Caco-2 (cell line): ENCODE data around the gene TSPAN5. TPM values are rescaled to one million over a fixed set of nuclear protein-coding genes. Genes with fewer than 3 reads are reported as not detected.

Experiments
- BruUV-seq: library from RNA; stranded (reverse); fragments of 400-500 nt; replicated peaks from 2 replicates; lab custom pipeline; 2021; lab: Mats Ljungman, UMichigan
- CTCF ChIA-PET: fragments of 300-600 bp; sonication (Branson Sonifier 250); formaldehyde crosslinking; loops from one replicate; lab custom pipeline; 2022; ENCODE audit warnings: antibody characterized with exemption; lab: Charles Lee
- POLR2A ChIA-PET: fragments of 300-600 bp; sonication (Branson Sonifier 250); formaldehyde crosslinking; loops from one replicate; lab custom pipeline; 2022; ENCODE audit warnings: antibody characterized with exemption; lab: Charles Lee
- DNase-seq, 2 experiments: peaks; one replicate each; pipeline versions ENCODE4 v3.0.0 to v3.0.0-alpha.2; 2020 to 2022
- H3K27me3 ChIP-seq: replicated peaks from 2 replicates; pipeline ENCODE4 v1.6.0; 2011; ENCODE audit warnings: low read length; ENCODE audit not compliant: control insufficient read depth, insufficient read depth
- H3K36me3 ChIP-seq: 2 replicates; pipeline ENCODE4 v1.5.1; 2011; ENCODE audit warnings: low read length; ENCODE audit not compliant: control insufficient read depth, insufficient read depth
- H3K4me1 ChIP-seq: fragments of 250-450 bp; sonication (Bioruptor Pico); 2 replicates; pipeline ENCODE4 v1.5.1; 2020; ENCODE audit warnings: mild to moderate bottlenecking
- H3K4me3 ChIP-seq: 2 replicates; pipeline ENCODE4 v1.5.1; 2011; ENCODE audit warnings: low read depth, mild to moderate bottlenecking, control low read depth, low read length
- H3K9me3 ChIP-seq: fragments of 250-450 bp; sonication (Bioruptor Pico); 2 replicates; pipeline ENCODE4 v1.5.1; 2020; ENCODE audit warnings: mild to moderate bottlenecking, moderate library complexity
- H3K27ac Mint-ChIP-seq: one replicate; pipeline ENCODE4 v1.8.0; 2022; ENCODE audit warnings: mixed read lengths; ENCODE audit not compliant: unreplicated experiment
- H3K27me3 Mint-ChIP-seq: one replicate; pipeline ENCODE4 v1.8.0; 2022; ENCODE audit warnings: mixed read lengths; ENCODE audit not compliant: insufficient read depth, unreplicated experiment
- H3K36me3 Mint-ChIP-seq: one replicate; pipeline ENCODE4 v1.8.0; 2022; ENCODE audit warnings: mild to moderate bottlenecking, mixed read lengths; ENCODE audit not compliant: insufficient read depth, unreplicated experiment
- H3K4me1 Mint-ChIP-seq: one replicate; pipeline ENCODE4 v1.8.0; 2022; ENCODE audit warnings: low read depth, mixed read lengths; ENCODE audit not compliant: unreplicated experiment
- H3K4me3 Mint-ChIP-seq: one replicate; pipeline ENCODE4 v1.8.0; 2022; ENCODE audit warnings: mild to moderate bottlenecking, moderate library complexity, mixed read lengths; ENCODE audit not compliant: unreplicated experiment
- H3K9me3 Mint-ChIP-seq: one replicate; pipeline ENCODE4 v1.8.0; 2022; ENCODE audit warnings: mixed read lengths; ENCODE audit not compliant: unreplicated experiment
- CTCF ChIP-seq, 2 experiments: fragments of 200-600 bp in 1 of 2; IDR thresholded peaks; 1 replicate in 1 of 2; 2 replicates in 1 of 2; pipeline versions ENCODE4 v1.5.1 to v1.8.0; 2011 to 2022; ENCODE audit warnings: antibody characterized with exemption in 1 of 2, control low read depth in 1 of 2, inconsistent platforms in 1 of 2, low read depth in 1 of 2, low read length in 1 of 2, mild to moderate bottlenecking in 1 of 2, moderate library complexity in 1 of 2; ENCODE audit not compliant: insufficient read depth in 1 of 2, severe bottlenecking in 1 of 2, unreplicated experiment in 1 of 2
- intact Hi-C: fragments of 100-400 bp; cut with micrococcal nuclease; formaldehyde crosslinking; loops from one replicate; pipeline ENCODE4 v1.10.0; 2022; ENCODE audit not compliant: unreplicated experiment
- total RNA-seq: library from RNA; stranded (reverse); gene quantifications from 2 replicates; pipeline ENCODE4 v1.2.3, GENCODE V29; 2022

TSPAN5 gene
- total RNA-seq, 1 experiment from 2014 or later = 24.1 TPM

GRCh38 chr4:98599617-98600205, 58.7 kb downstream of the TSPAN5 start:
- Histone ChIP-seq H3K36me3 (no peaks in the 10 kb centered on the region), H3K4me1 (no peaks in the 10 kb centered on the region), H3K27me3 (no peaks in the 10 kb centered on the region), H3K9me3 (peaks cover 10% of the 10 kb centered on the region), H3K4me3 (no peak overlapping the region)
- Mint-ChIP-seq H3K9me3 (peaks cover 14% of the 10 kb centered on the region), H3K4me3 (no peak overlapping the region), H3K27ac (no peak overlapping the region), H3K4me1 (no peaks in the 10 kb centered on the region), H3K27me3 (no peaks in the 10 kb centered on the region), H3K36me3 (peaks cover 13% of the 10 kb centered on the region)
- no TSS peak for BruUV-seq
- ChIA-PET CTCF (no interaction called here), POLR2A (no interaction called here)
- intact Hi-C loops = no loop called here
- no peak for TF ChIP-seq CTCF (IDR thresholded peaks at IDR 0.05; ENCODE audit: insufficient read depth in 1 of 2, low read depth in 1 of 2, low read length in 1 of 2, severe bottlenecking in 1 of 2, unreplicated experiment in 1 of 2)
- no peak for DNase-seq

DNA sequence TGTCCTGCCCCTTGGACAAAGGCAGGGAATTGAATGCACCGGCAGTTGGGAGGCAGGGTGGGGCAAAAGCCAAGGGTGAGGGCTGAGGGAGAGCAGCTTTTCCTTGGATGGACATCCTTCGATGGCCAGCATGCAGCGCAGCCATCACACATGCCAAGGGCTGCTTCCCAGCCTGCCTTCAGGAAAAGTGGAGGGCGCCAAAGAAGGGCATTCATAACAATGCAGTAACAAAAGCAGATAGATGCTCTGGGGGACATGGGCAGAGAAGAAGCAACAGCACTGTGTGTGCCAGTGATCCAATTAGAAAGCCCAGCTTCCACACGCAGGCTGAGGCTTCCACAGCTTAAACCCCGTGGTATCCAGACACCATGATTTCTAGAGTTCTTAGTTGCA, 71.5 kb downstream of the TSPAN5 start:
- Histone ChIP-seq H3K4me3 (no peak overlapping the region), H3K4me1 (peaks cover 10% of the 10 kb centered on the region), H3K27me3 (no peaks in the 10 kb centered on the region), H3K36me3 (no peaks in the 10 kb centered on the region), H3K9me3 (no peaks in the 10 kb centered on the region)
- no peaks in the 10 kb centered on the region for H3K9me3 Mint-ChIP-seq
- no peaks in the 10 kb centered on the region for H3K36me3 Mint-ChIP-seq
- H3K4me1 Mint-ChIP-seq = peaks cover 25% of the 10 kb centered on the region
- no peak overlapping the region for H3K4me3 Mint-ChIP-seq
- TF ChIP-seq CTCF (IDR thresholded peaks at IDR 0.05; ENCODE audit: insufficient read depth in 1 of 2, low read depth in 1 of 2, low read length in 1 of 2, severe bottlenecking in 1 of 2, unreplicated experiment in 1 of 2) = no peak
- no peak overlapping the region for H3K27ac Mint-ChIP-seq
- no peak for DNase-seq
- ChIA-PET POLR2A (no interaction called here), CTCF (no interaction called here)
- intact Hi-C loops = loop anchor here (5.0 kb wide), 1 partner anchor 70 kb away; the partner anchor contains the start of gene TSPAN5
- H3K27me3 Mint-ChIP-seq = no peaks in the 10 kb centered on the region
- no TSS peak for BruUV-seq

DNA sequence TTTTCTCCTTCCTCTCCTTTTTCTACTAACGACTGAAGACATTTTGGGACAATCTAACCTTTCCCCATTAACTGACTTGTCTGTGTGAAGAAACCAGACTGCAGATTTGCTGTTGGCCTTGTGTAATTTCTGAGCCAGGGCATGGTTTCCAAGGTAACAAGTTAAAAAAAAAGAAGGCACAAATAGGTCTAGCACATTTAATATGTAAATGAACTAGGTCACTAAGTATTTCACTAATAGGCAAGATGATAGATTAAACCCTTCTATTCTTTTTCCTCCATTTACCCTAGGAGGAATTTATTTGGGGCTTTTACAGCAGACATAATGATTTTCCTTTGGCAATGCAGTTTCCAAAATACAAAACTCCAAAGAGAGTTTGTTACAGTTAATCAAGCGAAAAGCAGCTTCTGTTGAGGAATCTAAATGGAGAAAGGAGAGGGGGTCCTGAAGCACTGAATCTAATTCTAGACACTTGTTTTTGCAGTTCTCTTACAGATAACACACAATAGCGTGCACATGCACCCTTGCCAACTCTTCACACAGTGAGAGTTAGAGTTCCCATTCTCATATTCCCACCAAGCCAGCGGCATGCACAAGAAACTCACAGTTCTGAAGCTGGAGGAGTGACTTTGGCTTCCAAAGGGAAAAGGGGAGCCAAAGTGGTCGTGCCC, 72.0 kb downstream of the TSPAN5 start:
- no peak overlapping the region for H3K27ac Mint-ChIP-seq
- CTCF ChIA-PET = no interaction called here

More for the DNA sequence above, 72.0 kb downstream of the TSPAN5 start:
- Histone ChIP-seq H3K9me3 (no peaks in the 10 kb centered on the region), H3K36me3 (no peaks in the 10 kb centered on the region), H3K4me3 (no peak overlapping the region), H3K27me3 (no peaks in the 10 kb centered on the region), H3K4me1 (peaks cover 10% of the 10 kb centered on the region)
- POLR2A ChIA-PET = no interaction called here
- no peaks in the 10 kb centered on the region for H3K36me3 Mint-ChIP-seq
- H3K9me3 Mint-ChIP-seq = no peaks in the 10 kb centered on the region
- H3K4me1 Mint-ChIP-seq = peaks cover 25% of the 10 kb centered on the region
- BruUV-seq = no TSS peak
- no peak for TF ChIP-seq CTCF (IDR thresholded peaks at IDR 0.05; ENCODE audit: insufficient read depth in 1 of 2, low read depth in 1 of 2, low read length in 1 of 2, severe bottlenecking in 1 of 2, unreplicated experiment in 1 of 2)
- DNase-seq = no peak
- no peaks in the 10 kb centered on the region for H3K27me3 Mint-ChIP-seq
- intact Hi-C loops = loop anchor here (5.0 kb wide), 1 partner anchor 71 kb away; the partner anchor contains the start of gene TSPAN5
- no peak overlapping the region for H3K4me3 Mint-ChIP-seq
